ENCODE results near the gene CARD19.

DNA sequence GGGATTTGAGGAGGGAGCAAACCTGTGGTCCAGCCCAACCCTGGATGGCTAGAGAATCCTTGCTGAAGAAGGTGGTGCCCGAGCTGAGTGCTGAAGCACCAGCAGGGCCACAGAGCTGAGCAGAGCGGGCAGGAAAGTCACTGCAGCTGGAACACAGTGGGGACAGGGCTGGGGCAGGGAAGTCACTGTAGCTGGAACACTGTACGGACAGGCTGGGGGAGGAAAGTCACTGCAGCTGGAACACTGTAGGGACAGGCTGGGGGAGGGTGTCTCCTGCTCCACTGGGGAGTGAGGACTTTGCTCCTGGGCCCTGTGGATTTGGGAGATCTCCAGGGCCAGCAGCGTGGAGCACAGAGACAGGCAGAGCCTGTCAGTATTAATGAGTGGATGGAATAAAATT lies 46.5 kb upstream of the CARD19 start:
- TF ChIP-seq PATZ1 (CRISPR knock-in tag; IDR thresholded peaks at IDR 0.05; ENCODE audit: borderline replicate concordance) = no peak
- TF ChIP-seq OSR1 (CRISPR knock-in tag; IDR thresholded peaks at IDR 0.05) = no peak
- TF ChIP-seq BACH2 (CRISPR knock-in tag; IDR thresholded peaks at IDR 0.05; ENCODE audit: borderline replicate concordance) = no peak

Measured in SK-N-SH treated with all-trans-retinoic acid at 6 μM for 48 hours (cell line).